RCC 7860 (cell line): ENCODE data around the gene PAPPA2.

Source experiments
- DNase-seq: peaks from one replicate; pipeline ENCODE4 v3.0.0-alpha.2; 2015; ENCODE audit warnings: low spot score
- FAIRE-seq: peaks from 2 replicates; lab custom pipeline; 2012; peaks lifted over from hg19 to GRCh38; lab: Jason Lieb, UNC

Gene PAPPA2

DNA sequence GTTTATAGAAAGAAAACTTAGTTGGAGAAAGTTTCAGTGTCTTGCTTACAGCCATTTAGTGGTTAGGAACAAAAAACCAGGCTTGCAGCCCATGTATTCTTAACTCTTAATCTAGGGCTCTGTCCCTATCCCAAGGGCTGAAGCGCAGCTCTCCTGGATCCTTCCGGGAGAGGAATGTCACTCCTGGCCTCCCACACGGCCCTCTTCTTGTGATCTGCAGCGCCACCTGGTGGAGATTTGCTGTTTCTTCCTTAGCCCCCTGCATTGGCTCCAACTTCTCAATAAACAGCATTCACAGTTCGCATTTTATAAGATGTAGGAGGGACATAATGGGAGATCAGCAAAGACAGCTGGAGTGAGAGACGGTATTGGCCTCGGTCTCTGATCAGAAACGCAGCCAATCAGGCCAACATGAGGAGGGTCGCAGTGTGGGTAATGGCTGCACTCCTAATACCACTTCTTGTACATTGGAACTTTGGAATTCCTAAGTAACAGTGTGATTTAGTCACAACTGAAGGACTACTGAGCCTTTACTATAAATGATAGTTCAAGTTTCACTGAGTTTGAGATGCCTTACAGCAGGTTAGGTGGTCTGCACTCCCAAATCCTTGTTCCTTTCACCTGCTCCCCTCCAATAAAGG lies 418.1 kb downstream of the PAPPA2 start:
- DNase-seq = peak; percentile 24
- no peak for FAIRE-seq

GRCh38 chr1:176884286-176884685 lies 421.3 kb downstream of the PAPPA2 start:
- FAIRE-seq (no peak), DNase-seq (no peak)

DNA sequence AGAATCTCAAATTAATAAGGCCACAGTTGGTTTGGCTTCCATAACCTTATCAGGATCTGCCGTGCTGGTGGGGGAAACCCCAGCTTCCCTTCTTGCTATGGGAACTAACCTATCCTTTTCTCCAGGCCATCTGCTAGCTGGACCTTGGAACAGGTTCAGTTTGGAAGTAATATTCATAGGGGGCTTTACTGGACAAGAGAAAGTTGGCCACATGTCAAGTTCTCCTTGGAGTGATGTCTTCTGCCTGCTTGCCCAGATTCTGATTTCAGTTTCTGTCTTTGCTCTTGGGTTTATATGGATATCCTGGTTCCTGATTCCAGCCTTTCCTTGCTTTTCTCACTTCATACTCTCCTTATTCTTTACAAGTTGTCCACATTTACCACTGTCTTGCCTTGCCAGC lies 421.9 kb downstream of the PAPPA2 start:
- FAIRE-seq (no peak), DNase-seq (no peak)

DNA sequence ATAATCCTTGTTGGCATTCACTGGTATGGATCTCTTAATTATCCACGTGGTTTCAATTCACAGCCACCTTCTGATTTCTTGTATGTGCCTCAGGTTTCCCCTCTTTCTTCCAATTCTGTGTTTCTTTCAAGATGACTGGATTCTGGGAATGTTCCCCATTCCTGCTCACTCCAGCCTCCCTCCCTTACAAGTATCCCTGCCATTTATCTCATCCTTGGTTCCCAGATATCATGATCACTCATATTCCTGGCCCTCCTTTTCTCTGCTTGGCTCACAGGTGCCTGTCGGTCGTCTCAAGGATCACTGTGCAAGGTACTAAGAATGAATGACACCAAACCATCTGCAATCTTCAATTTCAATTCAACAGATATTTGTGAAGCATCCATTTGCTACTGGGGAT lies 422.4 kb downstream of the PAPPA2 start:
- FAIRE-seq (no peak), DNase-seq (no peak)

GRCh38 chr1:176885751-176886150 lies 422.8 kb downstream of the PAPPA2 start:
- FAIRE-seq = no peak
- no peak for DNase-seq

GRCh38 chr1:176888471-176889032 lies 425.6 kb downstream of the PAPPA2 start:
- FAIRE-seq (no peak), DNase-seq (no peak)

DNA sequence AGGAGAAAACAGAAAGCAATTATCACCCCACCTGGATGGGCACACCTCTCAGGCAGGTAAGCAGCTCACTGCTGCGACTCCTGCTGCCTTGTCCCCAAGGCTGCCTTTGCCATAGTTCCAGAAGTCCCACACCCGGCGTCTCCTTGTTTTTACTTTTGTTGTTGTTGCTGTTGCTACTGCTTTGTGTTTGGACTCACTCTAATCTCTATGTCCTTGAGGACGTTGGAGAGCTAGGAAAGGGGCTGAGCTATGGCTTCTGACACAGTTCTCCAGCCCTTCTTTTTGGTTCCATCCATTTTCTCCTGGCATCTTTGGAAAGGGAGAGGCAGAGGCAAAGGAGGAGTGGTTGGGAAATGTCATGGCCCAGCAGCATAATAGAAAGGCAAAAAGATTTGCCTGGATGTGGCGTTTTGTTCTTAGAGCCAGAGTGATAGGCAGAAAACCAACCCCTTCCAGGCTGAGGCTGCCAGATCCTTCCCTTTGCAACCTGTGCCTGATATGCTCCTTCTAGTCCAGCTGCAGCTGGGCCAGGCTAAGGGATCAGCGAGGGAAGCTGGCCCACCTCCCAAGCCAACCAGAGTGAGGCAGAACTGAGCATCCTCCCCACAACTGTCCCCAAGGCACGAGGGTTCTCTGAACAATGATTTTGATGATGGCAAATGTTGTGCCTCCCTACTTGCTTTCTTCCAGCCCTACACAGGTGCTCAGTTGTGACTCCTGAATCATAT lies 430.8 kb downstream of the PAPPA2 start:
- no peak for DNase-seq
- FAIRE-seq = no peak

GRCh38 chr1:176894450-176894849 lies 431.5 kb downstream of the PAPPA2 start:
- FAIRE-seq (no peak), DNase-seq (no peak)
